GM18511 (cell line): ENCODE data around the gene CD58.
"Not testable (repeated sequence)": the region's sequence is repeated elsewhere in the genome, so short reads cannot be mapped to it uniquely, and the experiment has no call there.

Experiments
- ATAC-seq: cut with Tn5 transposase; IDR thresholded peaks from one replicate; pipeline ENCODE4 v1.9.1; 2021; ENCODE audit warnings: mild to moderate bottlenecking, moderate library complexity; ENCODE audit not compliant: unreplicated experiment

The CD58 gene

GRCh38 chr1:116593977-116594376, 23.2 kb upstream of the CD58 start:
- ATAC-seq, result not testable (repeated sequence)

- ATAC-seq, result not testable (repeated sequence)
These were observed 22.6 kb upstream of the CD58 start for GRCh38 chr1:116593401-116593800.

DNA sequence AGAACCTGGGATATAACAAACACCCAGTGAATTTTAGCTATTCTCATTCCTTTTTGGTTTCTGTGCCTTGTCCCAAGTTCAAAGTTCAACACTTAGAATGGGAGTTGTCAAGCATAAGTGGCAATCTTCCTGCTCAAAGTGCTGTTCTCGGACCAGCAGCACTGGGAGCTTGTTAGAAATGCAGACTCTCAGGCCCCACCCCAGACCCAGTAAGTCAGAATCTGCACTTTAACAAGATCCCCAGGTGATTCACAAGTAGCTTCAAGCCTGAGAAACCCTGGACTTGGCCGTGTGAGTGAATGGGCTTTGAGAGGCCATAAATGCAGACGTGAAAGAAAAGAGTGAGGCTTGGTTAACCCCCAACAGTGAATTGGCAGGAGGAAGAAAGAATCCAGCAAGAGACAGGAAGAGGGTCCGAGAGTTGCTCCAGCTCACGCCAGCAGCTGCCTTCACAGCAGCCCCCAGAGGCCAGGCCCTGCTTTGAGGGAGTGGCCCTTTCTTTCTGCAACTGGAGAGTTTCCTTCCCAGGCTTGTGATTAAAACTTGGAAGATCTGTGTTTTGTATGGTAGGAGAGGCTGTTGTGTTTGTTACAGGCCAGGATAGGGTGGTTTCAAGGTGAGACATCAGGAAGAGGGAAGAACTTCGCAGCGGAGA, 21.3 kb upstream of the CD58 start:
- not testable (repeated sequence) for ATAC-seq

DNA sequence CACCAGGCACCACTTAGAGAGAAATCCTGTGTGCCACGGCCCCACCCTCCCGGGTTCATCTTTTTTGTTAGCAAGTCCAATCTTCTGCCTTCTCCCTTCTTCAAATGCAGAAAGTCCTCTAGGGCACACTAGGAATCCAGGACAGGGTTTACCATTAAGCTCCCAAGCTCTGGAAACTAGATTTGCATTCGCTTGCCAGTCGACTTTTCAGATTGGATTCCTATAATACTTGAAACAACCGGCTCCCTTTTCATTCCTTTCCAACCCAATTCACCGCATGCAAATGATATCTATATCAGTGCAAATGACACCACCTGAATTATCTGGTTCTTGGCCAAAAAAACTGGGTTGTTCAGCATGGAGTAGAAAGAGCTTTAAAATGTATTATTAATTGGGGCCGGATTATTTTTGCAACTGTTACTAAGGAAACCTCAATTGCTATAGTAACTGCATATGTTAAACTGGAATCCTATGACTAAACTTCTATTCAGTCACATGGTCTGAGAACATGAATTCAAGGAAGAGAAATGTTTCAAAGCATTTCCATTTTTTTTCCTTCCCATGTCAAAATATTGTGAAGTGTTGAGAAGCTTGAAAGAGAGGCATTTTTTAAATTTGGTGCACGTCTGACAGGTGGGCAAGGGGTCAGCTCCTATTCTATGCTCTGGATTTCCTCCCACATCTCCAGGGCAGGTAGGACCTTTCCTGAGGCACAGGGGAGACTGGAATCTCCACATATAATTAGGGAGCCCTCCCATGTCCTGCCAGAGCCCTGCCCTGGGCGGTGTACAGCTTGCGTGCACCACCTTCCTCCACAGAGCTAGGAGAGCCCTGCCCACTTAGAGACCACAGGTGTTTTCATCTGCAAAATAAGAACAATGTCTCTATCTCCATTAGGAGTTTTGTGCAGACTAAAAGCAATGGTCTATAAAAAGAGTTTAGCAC, 20.5 kb upstream of the CD58 start:
- not testable (repeated sequence) for ATAC-seq

DNA sequence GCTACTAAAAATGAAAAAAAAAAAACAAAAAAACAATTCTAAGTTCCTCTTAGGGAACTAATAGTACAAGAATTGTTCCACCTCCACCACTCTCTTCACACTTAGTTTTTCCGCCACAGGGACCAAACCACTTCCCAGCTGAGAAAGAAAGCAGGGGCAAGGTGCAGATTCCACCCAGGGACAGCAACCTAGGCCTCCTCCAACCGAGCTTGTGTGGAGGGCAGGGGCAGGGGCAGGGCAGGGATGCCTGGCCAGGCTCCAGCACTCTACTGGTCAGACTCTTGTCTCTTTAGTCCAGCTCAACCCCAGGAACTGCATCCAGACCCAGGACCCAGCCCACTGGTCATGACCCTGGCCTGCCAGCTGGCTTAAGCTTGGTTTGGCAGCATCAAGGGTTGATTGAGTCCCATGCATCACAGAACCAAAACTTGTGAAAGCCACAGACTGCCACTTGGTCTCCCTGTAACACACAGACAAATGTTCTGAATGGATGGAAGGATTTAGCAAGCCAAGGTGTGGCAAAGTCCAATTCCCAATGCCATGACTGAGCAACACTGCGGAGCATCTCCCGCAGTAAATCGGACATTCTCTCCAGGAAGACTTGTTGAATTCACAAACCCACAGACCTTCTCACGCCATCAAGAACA, 19.7 kb upstream of the CD58 start:
- ATAC-seq, result not testable (repeated sequence)

GRCh38 chr1:116589101-116589735, 18.4 kb upstream of the CD58 start:
- not testable (repeated sequence) for ATAC-seq

- ATAC-seq, result no peak
These were observed 16.8 kb upstream of the CD58 start for GRCh38 chr1:116587501-116588227.

DNA sequence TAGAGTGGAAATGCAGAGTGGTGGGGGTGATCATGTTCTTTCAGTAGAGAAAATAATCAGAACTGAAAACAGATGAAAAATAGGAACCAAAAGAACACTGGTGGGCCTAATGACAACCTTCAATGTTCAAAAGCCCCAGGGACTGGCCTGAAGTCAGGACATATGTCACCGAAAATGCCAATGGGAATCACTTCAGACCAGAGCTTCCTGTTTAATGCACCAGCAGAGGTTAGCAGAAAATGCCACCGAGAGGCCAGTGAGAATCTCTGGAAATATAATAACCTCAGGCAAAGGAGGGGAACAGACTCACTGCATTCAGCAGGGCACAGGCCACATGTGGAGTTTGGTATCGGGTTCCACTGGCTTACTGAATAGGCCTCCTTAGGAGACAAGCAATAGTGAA, 15.9 kb upstream of the CD58 start:
- peak; percentile 66 for ATAC-seq

GRCh38 chr1:116585886-116586285, 15.1 kb upstream of the CD58 start:
- ATAC-seq, result no peak

- no peak for ATAC-seq
These were observed 10.6 kb upstream of the CD58 start for GRCh38 chr1:116581323-116581885.

DNA sequence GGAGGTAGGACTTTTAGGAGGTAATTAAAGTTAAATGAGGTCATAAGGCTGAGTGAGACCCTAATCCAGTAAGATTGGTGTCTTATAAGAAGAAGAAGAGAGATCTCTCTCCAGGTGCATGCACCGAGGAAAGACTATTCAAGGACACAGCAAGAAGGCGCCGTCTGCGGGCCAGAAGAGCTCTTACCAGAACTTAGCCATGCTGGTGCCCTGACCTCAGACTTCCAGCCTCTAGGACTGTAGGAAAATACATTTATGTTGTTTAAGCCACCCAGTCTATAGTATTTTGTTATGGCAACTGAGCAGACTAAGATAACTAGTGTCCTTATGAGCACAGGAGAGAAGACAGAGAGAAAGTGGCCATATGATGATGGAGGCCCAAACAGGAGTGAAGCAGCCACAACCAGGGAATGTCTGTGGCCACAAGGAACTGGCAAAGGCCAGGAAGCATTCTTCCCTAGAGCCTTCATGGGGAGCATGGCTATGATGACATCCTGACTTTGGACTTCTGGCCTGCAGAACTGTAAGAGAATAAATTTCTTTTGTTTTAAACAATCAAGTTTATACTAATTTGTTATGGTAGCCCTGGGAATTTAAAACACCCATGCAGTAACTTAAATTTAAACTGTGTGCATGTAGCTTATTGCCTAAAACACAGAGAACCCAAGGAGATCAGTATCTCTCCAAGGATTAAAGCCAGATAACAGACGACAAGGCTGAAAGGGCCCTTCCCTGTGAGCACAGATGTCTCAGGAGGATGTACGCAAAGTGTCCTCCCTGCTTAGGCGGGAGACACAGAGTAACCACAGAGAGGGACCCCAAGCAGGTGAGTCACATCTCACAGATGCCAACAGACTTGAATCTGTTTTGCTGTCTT, 9.9 kb upstream of the CD58 start:
- no peak for ATAC-seq

GRCh38 chr1:116579259-116579875, 8.5 kb upstream of the CD58 start:
- no peak for ATAC-seq

DNA sequence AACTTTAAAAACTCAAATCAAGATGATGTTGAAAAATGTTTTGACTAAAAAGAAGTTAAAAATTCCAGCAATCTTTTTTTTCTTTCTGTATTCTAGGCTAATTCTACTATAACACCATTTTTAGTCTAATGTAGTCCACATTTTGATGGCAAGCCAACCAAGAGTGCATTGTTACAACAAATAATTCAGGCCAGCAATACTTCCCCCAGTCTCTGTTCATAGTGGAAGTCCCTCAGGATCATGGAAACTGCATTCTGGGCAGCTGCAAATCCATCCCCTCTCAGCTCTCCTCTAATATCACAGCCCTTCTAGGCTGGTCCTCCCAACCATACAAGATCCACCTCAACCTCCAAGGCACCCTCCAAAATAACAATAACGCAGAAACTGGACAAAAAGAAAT, 7.8 kb upstream of the CD58 start:
- no peak for ATAC-seq

DNA sequence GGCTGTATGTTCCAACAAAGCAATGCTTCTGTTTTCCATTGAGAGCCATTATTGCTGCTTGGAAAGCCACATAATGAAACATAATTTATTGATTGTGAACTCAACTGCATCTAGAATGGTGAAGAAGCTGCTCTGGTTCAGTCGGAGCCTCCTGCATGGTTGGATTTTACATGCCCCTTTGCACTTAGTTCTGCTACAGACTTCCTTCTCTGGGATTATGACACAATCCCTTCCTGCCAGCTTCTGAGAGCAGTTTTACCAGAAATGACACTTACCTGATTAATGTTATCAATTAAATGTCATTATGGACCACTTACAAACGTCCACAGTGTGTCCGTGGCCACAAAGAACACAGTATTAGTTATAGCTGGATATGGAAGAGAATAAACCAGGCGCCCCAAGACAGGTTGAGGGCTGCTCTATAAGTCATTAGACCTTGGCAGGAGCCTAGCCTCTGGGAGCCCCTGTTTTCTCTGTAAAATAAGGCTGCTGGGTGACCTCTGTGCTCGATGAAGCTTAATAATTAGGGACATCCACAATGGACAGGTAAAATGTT, 7.0 kb upstream of the CD58 start:
- no peak for ATAC-seq

- ATAC-seq, result no peak
These were observed 3.9 kb upstream of the CD58 start for GRCh38 chr1:116574581-116575291.

DNA sequence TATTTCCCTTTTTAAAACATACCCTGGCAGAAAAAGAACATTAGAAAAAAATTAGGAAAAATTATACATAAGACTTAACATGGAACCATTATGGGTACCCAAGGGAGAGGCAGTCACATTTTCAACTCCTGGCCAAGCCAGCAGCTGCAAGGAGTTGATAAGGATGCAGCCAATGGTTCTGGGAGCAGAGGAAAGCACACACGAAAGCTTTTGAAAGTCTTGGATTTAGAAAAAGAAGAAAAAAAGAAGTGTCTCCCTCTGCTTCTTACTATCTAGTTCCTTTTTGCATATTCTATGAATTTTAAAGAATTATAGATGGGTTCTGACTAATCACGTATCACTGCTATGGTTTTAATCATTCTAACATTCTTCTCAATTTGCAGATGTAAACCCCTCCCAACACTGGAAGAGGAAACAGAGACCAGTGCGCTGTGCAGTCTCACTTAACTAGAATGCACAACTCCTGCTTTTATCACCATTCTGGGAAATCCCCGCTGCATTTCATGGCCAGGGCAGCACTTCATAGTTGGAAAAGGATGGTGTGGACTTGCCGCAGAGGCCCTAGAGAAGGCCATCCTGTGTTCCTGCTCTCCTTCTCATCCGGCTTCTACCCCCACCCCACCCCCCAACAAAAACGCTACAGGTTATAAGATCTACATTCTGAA, 2.7 kb upstream of the CD58 start:
- ATAC-seq, result no peak

- ATAC-seq, result no peak
These were observed 2.1 kb upstream of the CD58 start for GRCh38 chr1:116572771-116573430.
